HG03571 (cell line): ENCODE results near the gene GUCY1A1.

Experiments used
- ATAC-seq: cut with Tn5 transposase; IDR thresholded peaks from one replicate; pipeline ENCODE4 v1.9.1; 2021; ENCODE audit not compliant: unreplicated experiment

Gene GUCY1A1

DNA sequence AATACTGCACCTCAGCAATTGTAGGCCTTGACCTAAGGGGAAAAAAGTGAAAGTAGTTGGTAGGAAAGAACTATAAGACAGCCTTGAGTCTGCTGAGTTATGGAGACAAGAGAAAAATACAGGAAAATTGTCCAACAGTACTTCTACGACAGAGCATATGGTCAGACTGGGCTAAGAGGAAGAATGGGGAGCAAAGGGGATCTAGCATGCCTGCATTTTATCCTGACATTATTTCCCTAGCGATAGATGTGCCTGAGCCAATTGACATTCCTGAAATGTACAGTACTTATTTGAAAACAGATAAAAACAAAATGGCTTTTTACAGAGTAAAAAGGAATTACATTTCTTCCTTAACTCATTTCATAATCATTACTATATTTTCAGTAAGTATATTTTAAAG is 22.2 kb downstream of the GUCY1A1 start:
- ATAC-seq = no peak

GRCh38 chr4:155690044-155690837 is 23.6 kb downstream of the GUCY1A1 start:
- ATAC-seq = no peak

DNA sequence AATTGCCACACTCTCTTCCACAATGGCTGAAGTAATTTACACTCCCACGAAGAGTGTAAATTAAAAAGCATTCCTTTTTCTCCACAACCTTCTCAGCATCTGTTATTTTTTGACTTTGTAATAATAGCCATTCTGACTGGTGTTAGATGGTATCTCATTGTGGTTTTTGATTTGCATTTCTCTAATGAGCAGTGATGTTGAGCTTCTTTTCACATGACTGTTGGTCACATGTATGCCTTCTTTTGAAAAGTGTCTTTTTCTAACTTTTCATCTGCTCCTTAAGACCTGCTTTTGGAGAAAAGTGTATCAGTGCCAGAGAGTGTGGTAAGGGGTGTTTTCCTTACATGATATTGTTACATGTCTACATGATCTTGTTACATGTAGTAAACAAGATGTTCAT is 25.7 kb downstream of the GUCY1A1 start:
- ATAC-seq = no peak

DNA sequence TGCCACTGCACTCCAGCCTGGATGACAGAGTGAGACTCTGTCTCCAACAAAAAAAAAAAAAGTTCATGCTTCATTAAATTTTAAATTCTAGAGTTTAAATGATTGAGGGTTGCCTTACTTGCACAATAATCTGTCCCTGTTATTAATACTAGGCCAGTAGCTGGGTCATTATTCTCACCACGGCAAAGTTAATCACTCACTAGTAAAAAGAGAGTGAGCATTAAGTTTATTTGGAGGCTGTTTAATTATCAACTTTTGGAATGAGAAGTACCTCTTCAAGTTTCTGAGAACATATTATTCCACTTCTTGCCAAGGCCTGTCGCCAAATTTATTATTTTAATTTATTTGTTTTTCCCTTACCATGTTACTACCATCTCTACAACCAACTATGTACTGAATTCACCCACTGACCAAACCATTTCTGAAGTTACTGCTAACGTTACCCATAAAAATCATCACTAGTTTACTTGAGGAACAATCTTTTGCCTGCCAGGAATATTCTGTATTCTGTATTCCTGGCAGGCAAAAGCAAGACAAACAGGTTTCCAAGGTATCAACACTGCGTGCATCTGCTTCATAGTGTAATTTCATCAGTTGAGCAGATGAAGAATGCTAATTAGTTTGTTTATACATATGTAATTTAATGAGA is 26.5 kb downstream of the GUCY1A1 start:
- ATAC-seq = no peak

- ATAC-seq = no peak
Observed at GRCh38 chr4:155694100-155694785, 27.6 kb downstream of the GUCY1A1 start.

DNA sequence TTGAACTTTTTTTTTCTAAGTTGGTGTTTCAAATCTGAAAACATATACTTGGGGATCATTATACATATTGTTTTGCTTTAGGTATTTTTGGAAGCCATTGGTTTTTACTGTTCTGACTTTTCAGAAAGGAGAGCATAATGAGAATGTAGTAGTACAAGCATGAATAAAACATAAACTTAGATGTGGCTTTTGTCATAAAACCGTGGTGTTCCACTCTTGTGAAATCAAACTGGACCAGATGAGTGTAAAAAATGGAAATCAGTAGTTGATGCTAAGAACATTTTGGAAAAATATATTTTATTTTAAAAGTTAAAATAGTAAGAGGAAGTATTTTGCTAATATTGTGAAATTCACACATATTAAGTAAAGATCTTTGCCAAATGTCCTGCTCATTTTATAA is 29.6 kb downstream of the GUCY1A1 start:
- ATAC-seq = no peak

- no peak for ATAC-seq
Observed at GRCh38 chr4:155696726-155697125, 30.1 kb downstream of the GUCY1A1 start.

DNA sequence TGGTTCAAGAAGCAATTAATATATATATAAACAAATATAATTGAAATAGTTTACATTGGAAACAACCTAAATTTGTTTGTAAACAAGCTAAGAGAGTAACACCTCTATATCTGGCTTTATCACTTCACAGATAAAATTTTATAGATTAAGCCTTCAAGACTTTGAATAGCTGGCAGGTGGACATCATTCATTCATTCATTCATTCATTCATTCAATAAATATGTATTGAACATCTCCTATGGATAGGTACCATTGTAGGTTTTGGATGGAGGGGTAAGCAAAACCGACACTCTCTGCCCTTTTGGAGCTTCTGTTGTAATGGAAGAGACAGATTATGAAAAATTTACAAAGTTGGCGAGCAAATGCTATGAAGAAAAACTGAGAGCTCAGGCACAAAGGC is 35.2 kb downstream of the GUCY1A1 start:
- ATAC-seq = no peak

DNA sequence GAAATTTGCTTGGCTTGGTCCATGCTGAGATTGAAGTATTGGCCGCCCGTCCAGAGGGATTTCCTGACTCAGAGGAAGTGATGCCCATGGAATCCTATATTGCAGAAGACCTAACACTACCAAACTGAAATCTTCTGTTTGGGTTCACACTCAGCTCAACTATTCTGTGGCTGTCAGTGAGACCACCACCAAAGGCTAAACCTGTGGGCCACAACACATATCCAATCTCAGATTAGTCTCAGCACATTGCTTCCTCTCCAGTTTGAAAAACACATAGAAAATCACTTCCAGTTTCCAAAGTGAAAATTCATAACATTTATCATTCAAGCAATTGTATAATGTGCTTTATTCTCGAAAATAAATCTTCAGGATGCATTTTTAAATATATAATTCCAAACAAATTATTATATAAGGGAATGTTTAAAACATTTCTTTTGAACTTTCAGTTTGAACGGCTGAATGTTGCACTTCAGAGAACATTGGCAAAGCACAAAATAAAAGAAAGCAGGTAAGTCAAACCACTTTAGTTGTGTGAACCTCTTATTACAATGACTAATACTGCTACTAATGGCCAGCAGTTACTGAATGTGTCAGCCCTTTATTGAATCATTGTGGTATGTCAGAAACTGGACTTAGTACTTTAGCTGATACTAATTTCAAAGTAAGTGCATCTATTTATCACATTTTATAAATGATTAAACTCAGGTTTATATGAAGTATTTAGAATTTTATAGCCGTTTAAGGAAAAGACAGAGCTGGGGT is 37.0 kb downstream of the GUCY1A1 start:
- ATAC-seq = peak; percentile 85

- ATAC-seq = no peak
Observed at GRCh38 chr4:155704841-155705404, 38.3 kb downstream of the GUCY1A1 start.

- ATAC-seq = no peak
Observed at GRCh38 chr4:155705664-155706063, 39.0 kb downstream of the GUCY1A1 start.

- ATAC-seq = no peak
Observed at GRCh38 chr4:155706147-155706546, 39.5 kb downstream of the GUCY1A1 start.

- no peak for ATAC-seq
Observed at GRCh38 chr4:155707251-155707650, 40.6 kb downstream of the GUCY1A1 start.

DNA sequence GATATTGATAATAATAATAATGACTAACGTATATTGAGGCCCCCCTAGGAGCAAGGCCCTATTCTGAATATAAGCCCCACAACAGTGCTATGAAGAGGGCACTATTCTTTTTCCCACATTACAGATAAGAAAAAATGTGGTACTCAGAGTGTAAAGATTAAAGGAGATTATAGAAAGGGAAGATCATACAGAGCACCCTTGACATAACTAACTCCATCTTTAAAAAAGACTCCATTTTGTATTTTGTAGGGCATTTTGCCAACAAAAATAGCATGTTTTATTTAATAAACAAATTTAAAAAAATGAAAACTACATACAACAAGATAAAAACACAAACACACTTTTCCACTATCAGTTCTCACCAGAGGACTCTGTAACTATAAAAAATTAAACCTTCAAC is 42.1 kb downstream of the GUCY1A1 start:
- no peak for ATAC-seq

- no peak for ATAC-seq
Observed at GRCh38 chr4:155709918-155710317, 43.3 kb downstream of the GUCY1A1 start.

DNA sequence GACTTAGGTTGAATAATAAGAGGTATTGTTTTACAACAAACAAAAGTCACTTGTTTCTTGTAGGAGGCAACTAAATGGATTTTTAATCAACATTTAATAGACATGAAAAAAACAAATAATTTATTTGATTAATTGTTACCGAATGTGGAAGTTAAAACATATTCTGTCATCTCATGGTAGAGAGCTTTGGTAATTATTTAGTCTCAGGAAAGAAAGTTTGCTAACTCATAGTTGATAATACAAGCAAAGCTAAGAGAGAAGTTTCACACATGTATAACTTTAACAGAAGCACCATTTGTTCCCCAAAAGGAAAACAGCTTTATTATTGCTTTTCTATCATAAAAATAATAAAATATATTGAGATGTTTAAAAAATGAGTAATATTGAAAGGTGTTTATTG is 44.9 kb downstream of the GUCY1A1 start:
- no peak for ATAC-seq

GRCh38 chr4:155712846-155713245 is 46.2 kb downstream of the GUCY1A1 start:
- no peak for ATAC-seq

GRCh38 chr4:155713911-155714310 is 47.3 kb downstream of the GUCY1A1 start:
- ATAC-seq = no peak

GRCh38 chr4:155722336-155722735 is 55.7 kb downstream of the GUCY1A1 start:
- ATAC-seq = no peak

GRCh38 chr4:155722816-155723499 is 56.3 kb downstream of the GUCY1A1 start:
- ATAC-seq = no peak
